HG03432 (cell line): ENCODE data around the gene LRP1B.
"Not testable (repeated sequence)": the region's sequence is repeated elsewhere in the genome, so short reads cannot be mapped to it uniquely, and the experiment has no call there.

Experiments
- ATAC-seq: cut with Tn5 transposase; IDR thresholded peaks from one replicate; pipeline ENCODE4 v1.9.1; 2021; ENCODE audit warnings: mild to moderate bottlenecking, moderate library complexity; ENCODE audit not compliant: unreplicated experiment

LRP1B gene

GRCh38 chr2:140436936-140437335 is 1693.9 kb downstream of the LRP1B start:
- ATAC-seq = no peak

- ATAC-seq = not testable (repeated sequence)
Measured at GRCh38 chr2:140427033-140427432, 1703.8 kb downstream of the LRP1B start.

- ATAC-seq = no peak
Measured at GRCh38 chr2:140424471-140424870, 1706.3 kb downstream of the LRP1B start.

GRCh38 chr2:140422759-140423158 is 1708.1 kb downstream of the LRP1B start:
- no peak for ATAC-seq

GRCh38 chr2:140417504-140417903 is 1713.3 kb downstream of the LRP1B start:
- ATAC-seq = no peak

GRCh38 chr2:140416577-140416976 is 1714.2 kb downstream of the LRP1B start:
- no peak for ATAC-seq

GRCh38 chr2:140415035-140415434 is 1715.8 kb downstream of the LRP1B start:
- ATAC-seq = not testable (repeated sequence)

- no peak for ATAC-seq
Measured at GRCh38 chr2:140410695-140411094, 1720.1 kb downstream of the LRP1B start.

- ATAC-seq = no peak
Measured at GRCh38 chr2:140401056-140401455, 1729.8 kb downstream of the LRP1B start.

GRCh38 chr2:140392824-140393223 is 1738.0 kb downstream of the LRP1B start:
- ATAC-seq = no peak

GRCh38 chr2:140384946-140385345 is 1745.9 kb downstream of the LRP1B start:
- ATAC-seq = no peak

GRCh38 chr2:140383781-140384180 is 1747.0 kb downstream of the LRP1B start:
- ATAC-seq = no peak

- ATAC-seq = no peak
Measured at GRCh38 chr2:140376686-140377085, 1754.1 kb downstream of the LRP1B start.

GRCh38 chr2:140363131-140363530 is 1767.7 kb downstream of the LRP1B start:
- ATAC-seq = no peak

GRCh38 chr2:140362361-140362760 is 1768.5 kb downstream of the LRP1B start:
- no peak for ATAC-seq

- ATAC-seq = no peak
Measured at GRCh38 chr2:140359056-140359771, 1771.6 kb downstream of the LRP1B start.

GRCh38 chr2:140356697-140357096 is 1774.1 kb downstream of the LRP1B start:
- ATAC-seq = no peak

- ATAC-seq = no peak
Measured at GRCh38 chr2:140355511-140356090, 1775.2 kb downstream of the LRP1B start.

- no peak for ATAC-seq
Measured at GRCh38 chr2:140354544-140354943, 1776.3 kb downstream of the LRP1B start.

- ATAC-seq = no peak
Measured at GRCh38 chr2:140353541-140353940, 1777.3 kb downstream of the LRP1B start.

GRCh38 chr2:140351692-140352091 is 1779.1 kb downstream of the LRP1B start:
- no peak for ATAC-seq

- ATAC-seq = no peak
Measured at GRCh38 chr2:140349695-140350094, 1781.1 kb downstream of the LRP1B start.

- no peak for ATAC-seq
Measured at GRCh38 chr2:140348826-140349225, 1782.0 kb downstream of the LRP1B start.
